ENCODE data around the gene SPTB. TPM values are rescaled to one million over a fixed set of nuclear protein-coding genes. Genes with fewer than 3 reads are reported as not detected.

SPTB gene
- total RNA-seq, 1 donor = under 0.01 TPM

DNA sequence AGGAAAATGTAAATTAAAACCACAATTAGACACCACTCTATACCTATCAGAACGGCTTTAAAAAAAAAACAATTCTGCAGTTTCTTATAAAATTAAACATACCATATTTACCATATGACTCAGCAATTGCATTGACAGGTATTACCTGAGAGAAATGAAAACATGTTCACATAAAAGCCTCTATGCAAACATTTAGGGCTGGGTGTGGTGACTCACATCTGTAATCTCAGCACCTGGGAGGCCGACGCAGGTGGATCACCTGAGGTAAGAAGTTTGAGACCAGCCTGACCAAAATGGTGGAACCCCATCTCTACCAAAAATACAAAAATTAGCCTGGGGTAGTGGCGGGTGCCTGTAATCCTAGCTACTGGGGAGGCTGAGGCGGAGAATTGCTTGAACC, 41.1 kb downstream of the SPTB start:
- TF ChIP-seq, protein P1, sequence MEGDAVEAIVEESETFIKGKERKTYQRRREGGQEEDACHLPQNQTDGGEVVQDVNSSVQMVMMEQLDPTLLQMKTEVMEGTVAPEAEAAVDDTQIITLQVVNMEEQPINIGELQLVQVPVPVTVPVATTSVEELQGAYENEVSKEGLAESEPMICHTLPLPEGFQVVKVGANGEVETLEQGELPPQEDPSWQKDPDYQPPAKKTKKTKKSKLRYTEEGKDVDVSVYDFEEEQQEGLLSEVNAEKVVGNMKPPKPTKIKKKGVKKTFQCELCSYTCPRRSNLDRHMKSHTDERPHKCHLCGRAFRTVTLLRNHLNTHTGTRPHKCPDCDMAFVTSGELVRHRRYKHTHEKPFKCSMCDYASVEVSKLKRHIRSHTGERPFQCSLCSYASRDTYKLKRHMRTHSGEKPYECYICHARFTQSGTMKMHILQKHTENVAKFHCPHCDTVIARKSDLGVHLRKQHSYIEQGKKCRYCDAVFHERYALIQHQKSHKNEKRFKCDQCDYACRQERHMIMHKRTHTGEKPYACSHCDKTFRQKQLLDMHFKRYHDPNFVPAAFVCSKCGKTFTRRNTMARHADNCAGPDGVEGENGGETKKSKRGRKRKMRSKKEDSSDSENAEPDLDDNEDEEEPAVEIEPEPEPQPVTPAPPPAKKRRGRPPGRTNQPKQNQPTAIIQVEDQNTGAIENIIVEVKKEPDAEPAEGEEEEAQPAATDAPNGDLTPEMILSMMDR (IDR thresholded peaks at IDR 0.05; ENCODE audit: insufficient read depth, low read length) = no peak
- H3K4me3 ChIP-seq (ENCODE audit: low read depth, low read length) = no peak overlapping the region
- no peak for DNase-seq (ENCODE audit: low read depth)

DNA sequence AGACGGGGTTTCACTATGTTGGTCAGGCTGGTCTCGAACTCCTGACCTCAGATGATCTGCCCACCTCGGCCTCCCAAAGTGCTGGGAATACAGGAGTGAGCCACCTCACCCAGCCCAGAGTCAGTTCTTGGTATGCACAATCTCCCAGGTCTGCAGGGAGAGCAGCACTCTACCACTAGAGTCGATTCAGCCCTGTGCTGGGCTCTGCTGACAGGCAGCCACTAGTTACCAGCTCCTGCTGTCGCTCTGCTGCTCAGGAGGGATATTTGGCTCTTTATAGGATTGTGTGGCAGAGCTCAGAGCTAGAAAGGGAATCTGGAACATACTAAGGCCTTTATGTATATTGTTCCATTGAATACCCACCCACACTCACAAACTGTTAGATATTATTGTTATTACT, 44.3 kb downstream of the SPTB start:
- TF ChIP-seq, protein P1 (IDR thresholded peaks at IDR 0.05; ENCODE audit: insufficient read depth, low read length) = no peak
- no peak overlapping the region for H3K4me3 ChIP-seq (ENCODE audit: low read depth, low read length)
- no peak for DNase-seq (ENCODE audit: low read depth)

DNA sequence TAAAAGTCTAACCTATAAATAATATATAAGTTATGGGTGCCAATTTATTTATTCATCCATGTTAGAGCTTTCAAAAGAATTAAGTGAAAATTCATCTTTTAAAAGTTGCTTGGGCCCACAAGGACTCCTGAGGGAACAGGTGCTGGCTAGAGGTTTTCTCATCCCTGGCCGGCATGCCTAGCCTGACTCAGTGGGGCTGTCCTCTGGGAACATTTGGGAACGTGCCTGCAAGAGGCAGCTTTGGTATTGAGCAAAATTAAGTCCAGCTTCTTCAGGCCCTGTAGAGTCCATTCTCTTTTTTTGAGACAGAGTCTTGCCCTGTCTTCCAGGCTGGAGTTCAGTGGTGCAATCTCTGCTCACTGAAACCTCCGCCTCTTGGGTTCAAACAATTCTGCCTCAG, 44.7 kb downstream of the SPTB start:
- TF ChIP-seq, protein P1 (IDR thresholded peaks at IDR 0.05; ENCODE audit: insufficient read depth, low read length) = no peak
- H3K4me3 ChIP-seq (ENCODE audit: low read depth, low read length) = no peak overlapping the region
- DNase-seq (ENCODE audit: low read depth) = no peak

DNA sequence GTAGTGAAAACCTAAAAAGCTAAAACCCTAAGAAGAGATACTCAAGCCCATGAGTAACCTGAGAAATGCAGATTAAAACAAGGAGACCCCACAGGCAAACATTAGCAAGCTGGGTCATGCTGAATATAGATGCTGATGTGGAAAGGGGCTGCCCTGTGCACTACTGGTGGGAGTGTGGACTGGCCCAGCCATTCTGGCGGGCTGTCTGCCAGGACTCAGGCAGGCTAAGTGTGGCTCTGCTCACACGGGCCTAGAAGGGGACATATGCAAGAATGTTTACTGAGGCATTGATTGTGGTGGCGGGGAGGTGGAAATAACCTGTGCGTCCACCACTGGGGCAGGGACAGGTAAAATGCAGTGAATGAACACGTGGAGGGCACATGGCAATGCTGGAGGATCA, 48.3 kb downstream of the SPTB start:
- TF ChIP-seq, protein P1 (IDR thresholded peaks at IDR 0.05; ENCODE audit: insufficient read depth, low read length) = no peak
- H3K4me3 ChIP-seq (ENCODE audit: low read depth, low read length) = no peak overlapping the region
- no peak for DNase-seq (ENCODE audit: low read depth)

DNA sequence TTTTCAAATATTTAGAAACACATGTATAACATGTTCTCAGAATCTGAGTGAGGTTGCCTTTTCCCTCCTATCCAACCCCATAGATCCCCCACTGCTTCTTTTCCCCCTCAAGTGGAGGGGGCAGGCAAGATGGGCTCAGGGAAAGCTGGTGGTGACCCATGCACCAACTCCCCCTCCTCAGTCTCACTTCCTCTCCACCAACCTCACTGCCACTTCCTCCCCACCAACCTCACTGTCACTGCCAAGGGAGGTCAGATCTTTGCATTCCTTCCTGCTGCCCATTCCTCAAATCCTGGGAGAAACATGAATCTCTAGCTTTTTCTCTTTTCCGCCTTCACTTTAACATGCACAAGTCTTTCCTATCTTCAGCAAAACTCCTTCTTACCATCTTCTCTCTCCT, 48.7 kb downstream of the SPTB start:
- TF ChIP-seq, protein P1 (IDR thresholded peaks at IDR 0.05; ENCODE audit: insufficient read depth, low read length) = no peak
- no peak for DNase-seq (ENCODE audit: low read depth)
- no peak overlapping the region for H3K4me3 ChIP-seq (ENCODE audit: low read depth, low read length)

DNA sequence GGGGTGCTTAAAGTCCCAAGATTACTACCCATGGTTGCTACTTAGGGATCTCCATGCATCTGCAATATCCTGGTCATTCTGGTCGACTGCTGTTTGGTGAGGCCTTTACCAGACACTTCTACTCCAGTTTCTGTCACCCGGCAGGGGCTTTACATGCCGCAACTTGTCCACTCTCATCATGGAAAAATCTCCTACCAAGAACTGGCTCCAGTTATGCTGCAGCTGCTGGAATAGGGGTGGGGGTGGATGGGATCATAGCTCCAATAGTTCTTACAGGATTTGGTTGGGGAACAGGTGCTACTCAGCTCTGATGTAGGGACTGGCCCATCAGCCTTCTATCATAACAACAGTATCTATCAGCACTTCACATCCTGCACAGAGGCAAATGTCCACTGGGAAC, 51.6 kb downstream of the SPTB start:
- H3K4me3 ChIP-seq (ENCODE audit: low read depth, low read length) = no peak overlapping the region
- no peak for DNase-seq (ENCODE audit: low read depth)
- TF ChIP-seq, protein P1 (IDR thresholded peaks at IDR 0.05; ENCODE audit: insufficient read depth, low read length) = no peak

DNA sequence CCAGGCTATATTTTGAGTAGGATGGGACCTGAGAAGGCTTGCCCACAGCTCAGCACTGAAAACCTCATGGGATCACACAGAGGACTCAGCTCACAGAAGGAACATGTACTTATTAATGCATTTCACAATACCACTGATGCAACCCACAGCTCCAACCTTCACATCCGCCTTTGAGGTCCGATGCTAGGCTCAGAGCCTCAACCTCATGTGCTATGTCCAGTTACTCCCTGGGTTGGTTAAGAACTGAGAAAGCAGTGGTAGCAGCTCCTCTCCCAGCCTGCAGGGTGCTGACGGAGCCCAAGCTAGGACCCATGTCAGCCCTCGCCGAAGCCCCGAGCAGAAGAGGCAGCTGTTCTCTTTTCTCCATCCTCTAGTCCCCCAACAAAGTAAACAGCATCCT, 52.9 kb downstream of the SPTB start:
- peak; percentile 13 for DNase-seq (ENCODE audit: low read depth)
- TF ChIP-seq, protein P1 (IDR thresholded peaks at IDR 0.05; ENCODE audit: insufficient read depth, low read length) = no peak

More for the DNA sequence above, 52.9 kb downstream of the SPTB start:
- H3K4me3 ChIP-seq (ENCODE audit: low read depth, low read length) = no peak overlapping the region
